ENCODE results near the gene ADA.
"Not testable (repeated sequence)": the region's sequence is repeated elsewhere in the genome, so short reads cannot be mapped to it uniquely, and the experiment has no call there.

ADA gene

GRCh38 chr20:44651684-44652423, at the start of gene ADA:
ADA (minus strand) TSS chr20:44651699; CDS start chr20:44651607, 92 bp downstream.
- no peak for TF ChIP-seq CTCF (IDR thresholded peaks at IDR 0.05; ENCODE audit: low read length, missing control alignments)
- DNase-seq (ENCODE audit: low read depth): peak; percentile 41
- H3K4me3 ChIP-seq (replicated peaks; ENCODE audit: low read depth, low read length): peak within 1 kb of the TSS; percentile 66

GRCh38 chr20:44700306-44700705, 48.8 kb upstream of the ADA start:
- no peak for TF ChIP-seq CTCF (IDR thresholded peaks at IDR 0.05; ENCODE audit: low read length, missing control alignments)
- no peak overlapping the region for H3K4me3 ChIP-seq (replicated peaks; ENCODE audit: low read depth, low read length)
- DNase-seq (ENCODE audit: low read depth): no peak

- no peak overlapping the region for H3K4me3 ChIP-seq (replicated peaks; ENCODE audit: low read depth, low read length)
- TF ChIP-seq CTCF (IDR thresholded peaks at IDR 0.05; ENCODE audit: low read length, missing control alignments): no peak
- no peak for DNase-seq (ENCODE audit: low read depth)
Observed at GRCh38 chr20:44698351-44698750, 46.9 kb upstream of the ADA start.

- H3K4me3 ChIP-seq (replicated peaks; ENCODE audit: low read depth, low read length); DNase-seq (ENCODE audit: low read depth): not testable (repeated sequence)
Observed at GRCh38 chr20:44697041-44697440, 45.5 kb upstream of the ADA start.

GRCh38 chr20:44696315-44696714, 44.8 kb upstream of the ADA start:
- no peak for DNase-seq (ENCODE audit: low read depth)
- TF ChIP-seq CTCF (IDR thresholded peaks at IDR 0.05; ENCODE audit: low read length, missing control alignments): no peak
- no peak overlapping the region for H3K4me3 ChIP-seq (replicated peaks; ENCODE audit: low read depth, low read length)

GRCh38 chr20:44695674-44696300, 44.3 kb upstream of the ADA start:
- no peak overlapping the region for H3K4me3 ChIP-seq (replicated peaks; ENCODE audit: low read depth, low read length)
- no peak for TF ChIP-seq CTCF (IDR thresholded peaks at IDR 0.05; ENCODE audit: low read length, missing control alignments)
- DNase-seq (ENCODE audit: low read depth): peak; percentile 39

- TF ChIP-seq CTCF (IDR thresholded peaks at IDR 0.05; ENCODE audit: low read length, missing control alignments): no peak
- H3K4me3 ChIP-seq (replicated peaks; ENCODE audit: low read depth, low read length): no peak overlapping the region
- DNase-seq (ENCODE audit: low read depth): no peak
Observed at GRCh38 chr20:44695295-44695673, 43.8 kb upstream of the ADA start.
